Middle frontal gyrus (tissue), 1 donor: Measurements from ENCODE around the gene CCDC70.

Experiments
- DNase-seq: peaks from one replicate; pipeline ENCODE4 v3.0.0-alpha.2; 2015; ENCODE audit warnings: low spot score; ENCODE audit errors: extremely low spot score

The CCDC70 gene

DNA sequence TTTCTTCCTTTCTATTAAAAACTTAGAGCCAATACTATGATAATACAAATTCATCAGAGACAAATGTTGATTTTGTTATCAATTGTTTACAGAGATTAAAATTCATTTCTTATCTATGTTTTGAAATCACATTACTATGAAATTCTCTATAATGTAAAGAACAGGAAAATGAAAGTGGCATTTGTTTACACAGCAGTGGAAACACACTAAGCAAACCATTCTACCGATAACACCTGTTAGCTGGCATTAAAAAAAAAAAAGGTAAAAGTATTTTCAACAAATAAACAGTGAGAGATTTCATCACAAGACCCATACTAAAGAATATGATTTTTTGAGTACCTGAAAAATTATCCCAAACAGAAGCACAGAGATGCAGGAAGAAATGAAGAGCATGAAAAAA, 4.8 kb upstream of the CCDC70 start:
- no peak for DNase-seq

DNA sequence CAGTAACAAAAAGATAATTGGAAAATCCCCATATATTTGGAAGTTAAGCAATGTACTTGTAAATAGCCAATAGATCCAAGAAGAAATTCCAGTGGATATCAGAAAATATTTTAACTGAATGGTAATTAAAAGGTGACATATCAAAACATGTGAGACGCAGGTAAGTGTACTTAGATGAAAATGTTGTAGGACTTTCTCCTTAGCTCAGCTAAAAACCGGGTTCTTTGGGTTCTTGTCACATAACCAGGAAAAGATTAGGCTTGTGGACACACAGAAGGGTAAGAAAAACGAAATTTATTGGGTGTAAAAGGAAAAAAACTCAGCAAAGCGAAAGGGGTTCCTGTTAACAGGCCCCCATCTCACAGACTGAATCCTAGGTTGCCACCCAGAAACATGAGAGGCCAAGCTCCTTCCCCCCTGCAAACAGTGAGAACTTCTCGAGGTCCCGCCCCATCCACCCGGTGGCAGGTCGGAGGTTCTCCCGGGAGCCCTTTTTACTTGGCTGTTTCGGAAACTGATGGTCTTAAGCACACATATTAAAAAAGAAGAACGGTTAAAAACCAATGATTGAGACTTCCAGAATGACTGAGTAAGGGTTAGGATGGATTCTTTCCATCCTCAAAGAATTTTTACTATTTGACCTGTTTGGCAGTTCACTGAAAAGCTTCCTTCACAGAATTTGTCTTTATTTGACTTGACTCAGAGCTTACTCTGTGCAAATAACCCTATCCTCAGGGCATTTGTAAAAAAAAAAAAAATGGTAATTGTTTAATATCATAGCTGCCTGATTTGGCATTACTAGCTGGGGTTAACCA, 3.1 kb upstream of the CCDC70 start:
- no peak for DNase-seq

DNA sequence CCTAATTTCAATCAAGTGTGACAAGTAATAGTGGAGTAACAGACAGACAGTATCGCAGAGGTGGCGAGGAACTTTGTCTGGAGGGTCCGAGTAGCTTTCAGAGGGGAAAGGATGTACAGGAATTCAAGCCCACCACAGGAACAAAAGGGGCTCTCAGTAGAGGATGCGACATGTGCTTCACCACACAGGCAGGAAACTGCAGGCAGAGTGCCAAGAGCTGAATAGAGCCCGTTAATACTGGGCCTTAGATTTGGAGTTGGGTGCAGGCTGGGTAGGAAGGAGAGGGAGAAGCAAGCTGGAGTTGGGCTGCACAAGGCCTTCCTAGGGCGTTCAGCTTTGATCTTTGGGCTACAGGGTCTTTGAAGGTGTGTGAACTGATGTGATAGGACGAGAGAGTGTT, 1.2 kb downstream of the CCDC70 start:
- DNase-seq = no peak

DNA sequence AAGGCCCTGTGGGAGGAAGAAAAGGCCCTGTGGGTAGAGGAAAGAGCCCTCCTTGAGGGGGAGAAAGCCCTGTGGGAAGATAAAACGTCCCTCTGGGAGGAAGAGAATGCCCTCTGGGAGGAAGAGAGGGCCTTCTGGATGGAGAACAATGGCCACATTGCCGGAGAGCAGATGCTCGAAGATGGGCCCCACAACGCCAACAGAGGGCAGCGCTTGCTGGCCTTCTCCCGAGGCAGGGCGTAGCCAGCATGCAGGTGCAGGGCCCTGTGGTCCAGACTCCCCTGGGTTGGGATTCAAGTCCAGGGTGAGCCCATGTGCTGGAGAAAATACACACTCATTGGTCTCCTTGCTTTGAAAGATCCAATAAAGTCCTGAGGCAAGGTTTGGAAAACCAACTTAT, 4.1 kb downstream of the CCDC70 start:
- DNase-seq = no peak

DNA sequence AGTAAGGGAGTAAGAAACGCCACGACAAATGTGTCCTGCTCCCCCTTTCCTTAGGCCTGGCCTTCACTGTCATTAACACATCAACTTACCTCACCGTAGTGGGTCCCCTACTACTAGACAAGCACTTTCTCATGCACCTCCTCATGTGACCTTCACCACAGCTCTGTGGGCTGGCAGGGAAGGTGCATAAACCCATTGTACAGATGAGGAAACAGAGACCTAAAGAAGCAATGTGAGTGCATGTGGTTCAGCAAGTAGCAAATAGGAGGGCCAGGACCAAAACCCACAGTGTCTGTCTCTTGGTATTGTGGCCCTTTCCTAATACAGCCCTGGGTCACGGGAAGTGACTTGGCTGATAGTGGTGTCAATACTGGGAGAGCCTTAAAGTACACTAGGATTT, 5.3 kb downstream of the CCDC70 start:
- DNase-seq = no peak

DNA sequence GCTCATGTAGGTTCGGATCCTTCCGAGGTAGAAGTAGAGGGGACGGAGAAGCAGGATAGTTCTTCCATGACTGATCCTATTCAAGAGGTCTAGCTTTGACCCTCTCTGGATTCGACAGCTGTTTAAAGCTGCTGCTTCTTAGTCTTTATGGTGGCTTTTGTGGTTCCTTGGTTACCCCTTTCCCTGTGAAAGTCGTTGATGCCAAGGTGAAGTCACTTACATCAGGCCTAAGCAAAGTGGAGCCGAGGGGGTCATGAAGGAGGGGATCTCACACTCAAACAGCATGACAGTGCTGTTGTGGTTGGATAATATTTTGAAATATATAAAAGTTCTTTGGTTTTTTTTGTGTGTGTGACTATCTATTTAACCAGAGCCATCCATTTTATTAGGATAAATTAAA, 8.1 kb downstream of the CCDC70 start:
- DNase-seq = no peak

DNA sequence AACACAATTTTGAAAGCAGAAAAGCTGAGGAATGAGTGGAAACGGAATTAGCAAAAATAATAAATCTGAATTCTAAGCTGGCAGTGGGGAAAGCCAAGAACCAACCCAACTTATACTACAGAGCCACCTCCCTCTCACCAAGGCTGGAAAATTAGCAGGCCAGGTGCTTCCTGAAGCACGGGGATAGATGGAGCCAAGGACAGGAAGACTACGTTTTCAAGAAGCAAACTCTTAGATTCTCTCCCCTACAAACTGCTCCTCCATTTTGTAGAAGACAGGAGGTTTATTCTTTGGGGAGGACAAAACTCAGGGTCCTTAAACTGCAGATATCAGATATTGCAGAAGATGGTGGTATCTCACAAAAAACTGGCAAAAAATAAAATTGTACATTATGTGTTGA, 8.8 kb downstream of the CCDC70 start:
- DNase-seq = no peak

DNA sequence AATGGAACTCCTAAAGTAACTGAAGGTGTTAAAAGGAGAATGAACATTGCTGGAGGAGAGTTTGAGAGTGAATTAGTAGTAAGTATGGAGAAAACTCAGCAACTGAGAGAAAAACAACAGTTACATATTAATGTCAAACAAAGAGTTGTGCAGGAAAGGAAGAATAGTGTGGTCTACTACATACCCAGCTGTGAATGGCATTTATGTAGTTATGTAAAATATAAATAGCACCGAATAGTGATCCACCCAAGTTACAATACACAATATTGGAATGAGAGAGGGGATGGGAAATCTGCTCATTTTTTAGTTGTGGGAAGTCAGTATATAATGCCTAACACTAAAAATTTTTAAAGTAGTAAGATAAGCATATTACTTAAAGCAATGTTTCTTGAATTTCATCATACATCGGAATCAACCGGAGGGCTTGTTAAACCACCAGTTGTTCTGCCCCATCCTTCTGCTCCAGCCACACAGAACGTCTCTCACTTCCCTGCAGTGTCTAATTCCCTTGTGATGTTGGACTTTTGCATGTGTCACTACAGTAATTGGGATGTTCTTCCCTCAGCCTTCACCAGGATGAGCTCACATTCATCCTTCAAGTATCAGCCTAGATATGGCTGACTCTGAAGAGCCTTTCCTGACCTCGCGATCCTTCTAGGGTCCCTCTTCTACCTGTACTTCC, 11.5 kb downstream of the CCDC70 start:
- no peak for DNase-seq

DNA sequence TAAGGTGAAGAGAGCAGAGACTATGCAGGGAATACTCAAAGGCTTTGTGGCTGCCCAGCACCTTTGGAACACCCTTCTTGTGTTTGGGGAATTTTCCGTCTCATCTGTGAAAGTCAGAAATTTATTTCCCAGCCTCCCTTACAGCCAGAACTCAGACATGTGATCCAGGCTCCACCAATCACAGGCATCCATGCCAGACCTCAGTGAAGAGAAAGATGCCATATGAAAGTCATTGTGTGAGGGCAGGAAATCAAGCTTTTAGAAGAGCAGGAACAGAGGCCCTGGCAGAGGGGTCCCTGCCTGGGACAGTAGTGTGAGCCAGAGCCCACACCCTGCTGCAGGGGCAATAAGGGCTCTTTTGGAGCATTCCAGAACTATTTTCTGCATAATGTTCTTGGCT, 12.1 kb downstream of the CCDC70 start:
- no peak for DNase-seq

DNA sequence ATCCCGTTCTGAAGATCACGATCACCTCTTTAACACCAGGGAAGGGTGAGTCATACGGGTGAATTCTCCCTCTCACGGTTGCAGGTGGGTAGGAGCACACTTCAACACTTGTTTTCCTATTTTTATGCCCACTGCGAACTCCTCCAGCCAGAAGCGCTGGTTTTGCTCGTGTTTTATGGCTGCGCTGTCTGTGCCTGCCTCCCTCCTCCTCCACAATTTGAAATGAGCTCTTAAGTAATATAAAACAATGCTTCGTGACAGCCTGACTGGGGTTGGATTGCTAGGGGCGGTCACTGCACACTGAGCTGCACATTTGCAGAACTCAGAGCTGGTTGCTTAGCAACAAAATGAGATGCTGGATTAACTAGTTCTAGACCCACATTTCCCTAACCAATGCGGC, 12.9 kb downstream of the CCDC70 start:
- peak; percentile 11 for DNase-seq

DNA sequence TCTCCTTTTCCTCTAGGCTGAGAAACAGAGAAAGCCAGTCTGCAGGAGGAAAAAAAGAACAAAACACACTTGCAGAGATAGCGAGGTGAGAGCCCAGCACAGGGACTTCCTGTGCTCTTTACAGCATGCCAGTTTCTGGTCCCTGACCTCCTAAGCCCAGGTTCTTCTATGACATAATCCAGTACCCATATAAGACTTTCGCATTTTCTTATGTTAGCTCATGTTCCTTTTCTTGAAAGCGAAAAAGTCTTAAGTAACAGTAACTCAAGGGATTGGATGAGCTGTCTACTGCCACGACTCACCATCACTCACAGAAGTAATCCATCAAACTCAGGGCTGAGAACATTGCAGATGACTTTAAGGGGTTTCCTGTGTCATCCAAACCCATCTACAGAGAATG, 17.4 kb downstream of the CCDC70 start:
- DNase-seq = no peak

DNA sequence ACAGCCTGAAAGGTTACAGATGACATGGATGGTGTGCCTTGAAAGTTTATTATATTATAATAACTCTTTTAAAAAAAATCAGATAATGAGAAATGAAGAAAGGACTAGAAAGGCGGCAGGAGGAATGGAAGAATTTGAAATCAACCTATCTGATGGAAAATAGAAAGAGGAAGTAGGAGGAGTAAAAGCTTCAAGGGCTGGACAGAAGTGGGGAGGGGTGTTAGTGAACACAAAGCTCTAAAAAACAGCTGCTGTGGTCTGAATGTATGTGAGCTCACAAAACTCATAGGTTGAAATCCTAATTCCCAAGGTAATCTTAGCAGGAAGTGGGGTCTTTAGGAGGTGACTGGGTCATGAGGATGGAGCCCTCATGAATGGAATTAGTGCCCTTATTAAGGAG, 19.5 kb downstream of the CCDC70 start:
- no peak for DNase-seq

DNA sequence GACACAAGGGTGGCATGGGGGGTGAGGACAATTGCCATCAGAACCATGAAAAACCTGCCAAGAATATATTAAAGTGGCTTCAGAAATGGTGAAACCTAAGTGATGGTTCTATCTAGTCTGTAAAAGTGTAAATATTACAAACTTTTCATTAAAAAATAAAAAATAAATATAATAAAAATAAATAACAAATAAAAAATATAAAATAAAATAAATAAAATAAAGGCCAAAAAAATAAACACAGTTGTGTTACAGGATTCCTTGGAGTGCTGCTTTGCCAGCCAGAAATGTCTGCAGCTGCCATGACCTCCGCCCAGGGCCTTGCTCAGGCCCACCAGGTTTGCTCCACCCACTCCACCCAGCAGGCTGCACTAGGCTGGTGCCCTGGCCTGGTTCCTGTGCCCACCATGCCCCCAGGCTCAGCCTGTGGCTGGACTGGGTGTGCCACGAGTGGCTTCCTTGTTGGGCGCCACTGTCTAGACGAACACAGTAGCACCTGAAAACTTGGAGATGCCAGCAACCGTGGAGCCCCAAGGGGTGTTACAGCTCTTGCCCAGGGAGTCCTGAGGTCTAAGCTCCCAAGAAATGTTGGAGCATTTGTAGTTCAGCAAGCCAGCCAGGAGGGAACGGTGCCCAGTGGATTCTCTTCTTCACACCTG, 20.9 kb downstream of the CCDC70 start:
- DNase-seq = no peak

DNA sequence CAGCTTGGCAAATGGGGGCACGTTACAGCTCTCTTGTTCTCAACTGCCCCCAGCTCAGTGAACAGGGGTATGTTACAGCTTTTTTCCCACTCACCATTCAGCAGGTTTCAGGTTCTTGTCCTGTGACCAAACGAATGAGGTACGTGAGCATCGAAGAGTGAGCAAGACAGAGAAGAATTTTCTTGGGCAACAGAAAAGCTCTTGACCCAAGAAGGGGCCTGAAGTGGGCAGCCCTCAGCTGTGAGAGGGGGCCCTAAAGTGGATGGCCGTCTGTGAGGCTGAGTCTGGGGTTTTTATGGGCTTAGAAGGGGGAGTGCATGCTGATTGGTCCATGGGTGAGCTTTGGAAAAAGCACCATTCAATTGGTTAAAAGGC, 21.4 kb downstream of the CCDC70 start:
- no peak for DNase-seq

DNA sequence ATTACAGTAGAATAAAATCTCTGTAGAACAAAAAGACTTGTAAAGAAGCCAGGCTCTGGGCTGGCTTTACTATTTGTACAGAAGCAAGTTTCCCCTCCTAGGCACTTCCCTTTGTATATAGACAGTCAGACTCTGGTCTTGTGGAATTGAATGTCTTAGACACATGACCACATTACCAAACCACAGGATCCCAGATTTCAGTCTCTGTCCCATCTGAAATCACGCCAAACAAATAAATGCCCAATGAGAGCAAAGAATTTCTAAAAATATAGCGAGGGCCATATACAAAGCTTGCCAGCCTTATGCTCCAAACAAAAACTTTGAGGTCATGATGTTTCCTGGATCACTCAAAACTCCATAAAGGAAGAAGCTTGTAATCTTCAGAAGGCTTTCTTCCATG, 23.9 kb downstream of the CCDC70 start:
- DNase-seq = no peak

DNA sequence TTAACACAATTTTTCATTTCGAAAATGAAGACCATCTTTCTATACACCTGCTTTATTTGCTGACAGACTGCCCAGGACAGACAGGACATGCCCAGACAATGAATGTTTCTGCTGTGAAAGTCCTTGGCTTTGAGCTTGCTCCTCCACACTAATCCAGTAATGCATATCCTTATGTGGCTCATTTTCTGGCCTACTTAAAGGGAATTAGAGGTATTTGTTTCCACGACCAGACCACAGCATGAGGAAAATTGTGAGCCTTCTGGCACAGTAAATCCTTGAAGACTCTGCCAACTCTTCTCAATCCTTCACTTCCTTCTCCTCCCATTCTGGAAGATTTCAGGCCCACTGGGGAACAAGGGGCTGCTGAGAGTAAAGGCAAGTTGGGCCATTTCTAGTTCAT, 25.7 kb downstream of the CCDC70 start:
- no peak for DNase-seq

DNA sequence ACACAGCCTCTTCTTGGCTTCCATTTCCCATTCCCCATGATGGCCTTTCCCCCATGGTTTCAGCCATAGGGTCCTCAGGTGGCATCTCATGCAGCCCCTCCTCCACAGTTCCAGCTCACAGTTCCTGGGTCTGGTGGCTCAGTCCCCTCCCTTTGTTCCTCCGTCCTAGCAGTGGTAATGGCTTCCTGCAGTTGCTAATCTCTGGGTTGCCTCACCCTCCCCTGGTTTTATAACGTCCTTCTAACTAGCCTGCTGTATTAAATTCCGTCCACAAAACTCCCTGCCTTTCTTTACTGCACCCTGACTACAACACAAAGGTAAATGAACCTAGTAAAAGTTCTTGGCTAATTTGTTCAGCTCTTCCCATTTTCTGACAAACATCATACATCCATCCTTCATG, 30.9 kb downstream of the CCDC70 start:
- DNase-seq = no peak

DNA sequence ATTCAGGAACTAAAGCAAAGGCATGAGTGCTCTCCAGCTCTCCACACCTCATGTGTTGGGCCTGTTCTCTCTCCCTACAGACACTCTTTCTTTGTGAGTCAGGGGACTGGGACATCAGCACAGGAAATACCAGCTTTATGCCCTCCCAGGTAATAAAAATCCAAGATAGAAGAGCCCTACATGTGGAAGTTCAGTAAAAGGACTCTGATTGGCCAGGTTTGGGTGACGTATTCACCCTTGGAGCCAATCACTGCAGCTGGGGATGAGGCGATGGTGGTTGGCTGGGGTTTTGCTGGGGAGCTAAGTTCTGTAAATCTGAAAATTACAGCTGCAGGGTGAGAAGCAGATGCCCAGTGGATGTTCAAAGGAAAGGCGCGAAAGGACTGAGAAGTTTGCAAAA, 32.5 kb downstream of the CCDC70 start:
- no peak for DNase-seq

DNA sequence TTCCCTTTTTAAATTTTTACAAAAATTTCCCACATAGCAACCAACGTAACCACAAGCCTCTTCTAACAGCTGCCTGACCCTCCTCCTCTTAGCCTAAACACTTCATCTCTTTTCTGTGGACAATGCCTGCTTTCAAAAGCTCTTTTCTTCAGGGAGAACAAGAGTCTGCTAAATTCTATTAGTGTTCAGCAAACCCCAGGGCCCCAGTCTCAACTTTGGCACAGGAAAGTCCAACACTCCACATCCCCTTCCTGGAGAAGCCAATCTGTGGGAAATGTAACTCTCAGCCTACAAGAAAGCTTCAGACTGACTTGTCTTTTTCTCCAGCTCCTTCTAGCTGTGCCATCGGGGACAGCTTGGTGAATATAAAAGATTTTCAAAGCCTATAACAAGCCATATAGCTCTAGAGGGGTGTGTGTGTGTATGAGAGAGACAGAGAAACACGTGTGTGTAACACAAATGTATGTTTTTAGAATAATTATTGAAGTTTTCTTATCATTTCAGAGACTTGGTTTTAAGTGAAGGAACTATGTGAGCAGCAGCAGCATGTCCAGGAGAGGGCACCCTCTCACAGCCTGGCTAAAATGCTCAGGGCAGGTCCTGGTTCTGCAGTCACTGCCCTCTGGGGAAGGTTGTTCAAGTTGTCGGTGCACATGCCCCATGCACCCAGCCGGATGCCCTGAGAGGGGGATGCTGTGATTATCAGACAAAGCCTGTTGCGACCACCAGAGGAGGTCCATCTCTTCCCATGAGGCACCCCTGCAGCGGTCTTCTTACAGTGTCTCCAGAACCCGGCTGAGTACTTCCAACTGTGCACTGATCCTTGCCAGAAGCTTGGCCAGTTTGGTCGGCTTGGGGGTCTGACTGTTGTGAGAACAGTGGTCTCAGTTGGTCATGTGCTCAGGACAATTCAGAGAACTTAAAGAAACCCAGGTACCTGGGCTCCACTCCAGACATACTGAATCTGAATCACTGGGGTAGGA, 34.4 kb downstream of the CCDC70 start:
- no peak for DNase-seq

DNA sequence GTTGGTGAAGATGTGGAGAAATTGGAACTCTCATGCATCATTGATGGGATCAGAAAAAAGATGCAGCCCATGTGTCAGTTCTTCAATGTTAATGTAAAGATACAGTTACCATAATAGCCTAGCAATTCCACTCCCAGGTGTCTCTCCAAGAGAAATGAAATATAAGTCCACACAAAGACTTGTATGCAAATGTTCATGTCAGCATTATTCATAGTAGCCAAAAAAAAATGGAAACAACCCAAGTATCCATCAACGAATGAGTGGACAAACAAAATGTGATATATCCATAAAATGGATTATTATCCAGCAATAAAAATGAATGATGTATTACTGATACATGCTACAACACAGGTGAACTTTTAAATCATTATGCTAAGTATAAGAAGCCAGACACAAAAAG, 38.7 kb downstream of the CCDC70 start:
- DNase-seq = no peak

DNA sequence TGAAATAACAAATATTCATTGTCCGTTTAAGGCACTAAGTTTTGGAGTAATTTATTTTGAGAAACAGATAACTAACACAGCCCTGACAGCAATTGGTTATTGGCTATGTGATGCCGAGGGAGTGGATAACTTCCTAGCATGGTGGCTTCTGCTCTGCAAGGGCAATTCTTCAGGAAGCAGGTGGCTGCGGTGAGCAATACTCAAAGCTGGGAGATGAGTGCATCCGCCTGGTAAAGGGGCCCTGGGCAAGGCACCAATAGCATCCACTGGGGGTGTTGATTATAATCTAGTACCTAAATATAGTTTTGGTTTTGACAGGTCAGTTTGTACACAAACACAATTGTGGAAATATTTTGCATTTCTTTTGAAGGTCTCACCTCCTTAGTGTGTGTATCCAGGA, 41.0 kb downstream of the CCDC70 start:
- no peak for DNase-seq

DNA sequence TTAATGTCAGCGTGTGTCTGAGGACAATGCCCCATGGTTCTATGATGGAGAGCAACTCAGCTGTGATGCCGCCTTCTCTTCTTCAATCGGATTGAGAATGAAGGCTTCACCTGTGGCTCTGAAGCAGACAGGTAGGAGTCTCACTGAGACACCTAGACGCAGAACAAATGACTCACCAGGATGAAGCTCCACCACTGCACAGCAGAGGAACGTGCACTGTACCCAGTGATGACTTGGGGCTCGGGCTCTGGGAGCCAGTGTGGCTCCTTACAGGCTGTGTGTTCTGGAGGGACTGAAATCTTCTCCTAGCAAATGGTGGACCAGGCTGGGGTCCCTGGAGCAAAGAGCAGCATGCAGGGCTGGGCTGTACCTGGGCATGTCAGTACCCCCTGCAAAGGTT, 44.0 kb downstream of the CCDC70 start:
- no peak for DNase-seq
